Mucosa of descending colon (tissue), 3 donors: ENCODE results near the gene LRFN5. TPM values are rescaled to one million over a fixed set of nuclear protein-coding genes. Genes with fewer than 3 reads are reported as not detected.
"Not testable (repeated sequence)": the region's sequence is repeated elsewhere in the genome, so short reads cannot be mapped to it uniquely, and the experiment has no call there.

Experiments
- ATAC-seq: fragments of 200-7000 bp; cut with Tn5 transposase; one replicate; pipeline ENCODE4 v1.9.1; 2020; ENCODE audit warnings: mild to moderate bottlenecking, moderate library complexity
- DNase-seq, 3 donors: peaks; one replicate each; pipeline ENCODE4 v3.0.0-alpha.2; 2020
- H3K36me3 ChIP-seq: fragments of 200-600 bp; one replicate; pipeline ENCODE4 v1.8.0; 2021; ENCODE audit warnings: low read depth, mild to moderate bottlenecking
- H3K4me1 ChIP-seq: fragments of 200-600 bp; one replicate; pipeline ENCODE4 v1.8.0; 2021; ENCODE audit warnings: low read depth, mild to moderate bottlenecking
- H3K4me3 ChIP-seq: fragments of 200-600 bp; one replicate; pipeline ENCODE4 v1.8.0; 2021; ENCODE audit warnings: mild to moderate bottlenecking
- H3K9me3 ChIP-seq: fragments of 200-600 bp; one replicate; pipeline ENCODE4 v1.8.0; 2021; ENCODE audit warnings: mild to moderate bottlenecking
- CTCF ChIP-seq: fragments of 200-600 bp; IDR thresholded peaks from one replicate; pipeline ENCODE4 v1.8.0; 2022; ENCODE audit warnings: antibody characterized with exemption, mild to moderate bottlenecking
- intact Hi-C, 2 donors: fragments of 100-400 bp; cut with DNase I in 1 of 2; cut with micrococcal nuclease in 1 of 2; formaldehyde crosslinking; loops; one replicate each; pipeline versions ENCODE4 v1.11.0 to v1.11.1; 2022; cut with DNase I, micrococcal nuclease
- total RNA-seq, 3 donors: library from RNA; stranded (reverse); fragmentation: NEBNext Ultra II Directional in 2 of 3; extraction: Animal tissue kit (Norgen Biotek cat#: 25700) in 2 of 3; gene quantifications; one replicate each; pipeline versions ENCODE4 v1.2.1 to v1.2.4, GENCODE V29; 2021 to 2023
- donor health status: DM: no; HTN: no; CAD: no; lungs with moderate emphysema.
- donor health status: DM: no; HTN: no; CAD: no.
- donor health status: DM: no; HTN: yes; CAD: no.

Gene LRFN5
- total RNA-seq, 3 donors from 2014 or later, result 0.49 to 4.1 (median 0.55) TPM

- Histone ChIP-seq H3K4me1 (no peaks in the 10 kb centered on the region), H3K9me3 (no peaks in the 10 kb centered on the region), H3K4me3 (no peak overlapping the region), H3K36me3 (no peaks in the 10 kb centered on the region)
- DNase-seq (peak in 1 of 3 donors; percentile 46), ATAC-seq (peak; percentile 71)
- intact Hi-C loops, result no loop called here
- no peak for TF ChIP-seq CTCF
These were observed 9.0 kb upstream of the LRFN5 start for GRCh38 chr14:41597647-41598046.

GRCh38 chr14:41599805-41600385, 6.8 kb upstream of the LRFN5 start:
- intact Hi-C loops, ATAC-seq, DNase-seq, H3K9me3 ChIP-seq, H3K36me3 ChIP-seq, H3K4me3 ChIP-seq, H3K4me1 ChIP-seq: not testable (repeated sequence)

- no peaks in the 10 kb centered on the region for H3K4me1 ChIP-seq
- TF ChIP-seq CTCF, result no peak
- H3K4me3 ChIP-seq, result no peak overlapping the region
- peak; percentile 52 for ATAC-seq
- intact Hi-C loops, result no loop called here
- peak in 1 of 3 donors; percentile 50 for DNase-seq
- H3K36me3 ChIP-seq, result no peaks in the 10 kb centered on the region
- H3K9me3 ChIP-seq, result no peaks in the 10 kb centered on the region
These were observed 1.8 kb upstream of the LRFN5 start for GRCh38 chr14:41604721-41605531.

GRCh38 chr14:41605550-41606281, 960 bp upstream of the LRFN5 start:
- Histone ChIP-seq H3K9me3 (no peaks in the 10 kb centered on the region), H3K36me3 (no peaks in the 10 kb centered on the region), H3K4me1 (no peaks in the 10 kb centered on the region), H3K4me3 (no peak overlapping the region)
- intact Hi-C loops, result no loop called here
- peak; percentile 7 for ATAC-seq
- TF ChIP-seq CTCF, result no peak
- DNase-seq, result no peak

- Histone ChIP-seq H3K36me3 (no peaks in the 10 kb centered on the region), H3K9me3 (no peaks in the 10 kb centered on the region), H3K4me3 (no peak overlapping the region), H3K4me1 (no peaks in the 10 kb centered on the region)
- intact Hi-C loops, result no loop called here
- TF ChIP-seq CTCF, result no peak
- no peak for DNase-seq
- ATAC-seq, result no peak
These were observed 469 bp upstream of the LRFN5 start for GRCh38 chr14:41606282-41606531.

- ATAC-seq (no peak), DNase-seq (no peak)
- intact Hi-C loops, result no loop called here
- Histone ChIP-seq H3K9me3 (no peaks in the 10 kb centered on the region), H3K36me3 (no peaks in the 10 kb centered on the region), H3K4me1 (no peaks in the 10 kb centered on the region), H3K4me3 (no peak overlapping the region)
- TF ChIP-seq CTCF, result no peak
These were observed 664 bp downstream of the LRFN5 start for GRCh38 chr14:41607304-41607775.
